ENCODE data around the gene RASSF3.

The RASSF3 gene

DNA sequence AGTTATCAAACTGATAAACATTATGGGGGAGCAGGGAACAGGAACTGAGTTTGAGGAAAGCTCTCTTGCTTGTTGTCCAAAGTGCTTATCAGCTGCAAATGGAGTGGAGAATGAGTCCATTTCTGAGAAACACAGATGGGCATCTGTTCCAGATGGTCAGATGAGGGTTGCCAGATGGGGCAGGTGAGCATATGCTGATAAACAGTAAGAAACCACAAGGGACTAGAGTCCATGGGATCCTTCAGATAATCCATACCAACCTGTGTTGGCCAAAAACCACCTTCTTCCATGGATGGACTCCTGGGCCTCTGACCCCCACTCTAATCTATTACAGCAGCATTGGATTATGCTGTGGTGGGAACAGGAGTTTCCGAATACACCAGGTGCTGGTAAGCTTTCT, 110.6 kb downstream of the RASSF3 start:
- in situ Hi-C loops (cut with HindIII; ENCODE audit: low sequenced_read_pairs): no loop called here

DNA sequence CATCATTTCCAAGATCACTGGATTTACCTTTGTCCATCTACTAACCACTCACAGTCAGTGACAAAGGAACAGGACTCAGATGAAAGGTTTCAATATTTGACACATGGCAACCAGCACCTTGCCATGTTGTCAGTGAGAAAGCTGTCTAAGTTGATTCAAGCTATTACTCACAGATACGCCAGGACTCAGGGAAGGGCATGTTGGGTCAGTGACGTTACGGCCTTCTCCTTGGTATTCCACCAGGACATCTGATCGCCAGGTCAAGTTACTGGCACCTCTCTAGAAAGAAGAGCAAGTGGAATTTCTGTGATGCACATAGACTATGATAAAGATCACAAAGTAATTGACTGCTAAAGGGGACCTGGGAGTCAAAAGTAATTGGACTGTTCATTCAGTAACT, 112.5 kb downstream of the RASSF3 start:
- in situ Hi-C loops (cut with HindIII; ENCODE audit: low sequenced_read_pairs): no loop called here

- in situ Hi-C loops (cut with HindIII; ENCODE audit: low sequenced_read_pairs): no loop called here
These were observed 113.3 kb downstream of the RASSF3 start for GRCh38 chr12:64723630-64724029.

- in situ Hi-C loops (cut with HindIII; ENCODE audit: low sequenced_read_pairs): no loop called here
These were observed 114.0 kb downstream of the RASSF3 start for GRCh38 chr12:64724201-64724745.

GRCh38 chr12:64729909-64730587, 119.8 kb downstream of the RASSF3 start:
- in situ Hi-C loops (cut with HindIII; ENCODE audit: low sequenced_read_pairs): no loop called here

- in situ Hi-C loops (cut with HindIII; ENCODE audit: low sequenced_read_pairs): no loop called here
These were observed 120.3 kb downstream of the RASSF3 start for GRCh38 chr12:64730588-64730969.

- in situ Hi-C loops (cut with HindIII; ENCODE audit: low sequenced_read_pairs): no loop called here
These were observed 121.4 kb downstream of the RASSF3 start for GRCh38 chr12:64731683-64732082.

DNA sequence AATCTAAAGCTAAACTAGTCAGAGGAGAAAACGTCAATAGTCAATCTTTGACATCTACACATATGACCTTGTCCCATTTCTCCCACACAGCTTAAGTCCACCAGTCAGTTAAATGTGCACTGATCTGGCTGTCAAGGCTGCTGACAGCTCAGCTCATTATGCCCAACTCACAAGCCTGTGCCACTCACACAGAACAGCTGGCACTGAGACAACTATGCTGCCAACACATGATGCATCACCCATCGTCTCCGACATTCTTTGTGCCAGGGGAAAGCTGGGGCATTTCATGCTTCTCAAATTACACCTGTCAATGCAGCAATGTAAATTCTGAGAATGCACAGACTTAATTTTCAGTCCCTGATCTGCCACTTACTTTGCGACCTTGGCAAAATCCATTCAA, 123.6 kb downstream of the RASSF3 start:
- in situ Hi-C loops (cut with HindIII; ENCODE audit: low sequenced_read_pairs): no loop called here

DNA sequence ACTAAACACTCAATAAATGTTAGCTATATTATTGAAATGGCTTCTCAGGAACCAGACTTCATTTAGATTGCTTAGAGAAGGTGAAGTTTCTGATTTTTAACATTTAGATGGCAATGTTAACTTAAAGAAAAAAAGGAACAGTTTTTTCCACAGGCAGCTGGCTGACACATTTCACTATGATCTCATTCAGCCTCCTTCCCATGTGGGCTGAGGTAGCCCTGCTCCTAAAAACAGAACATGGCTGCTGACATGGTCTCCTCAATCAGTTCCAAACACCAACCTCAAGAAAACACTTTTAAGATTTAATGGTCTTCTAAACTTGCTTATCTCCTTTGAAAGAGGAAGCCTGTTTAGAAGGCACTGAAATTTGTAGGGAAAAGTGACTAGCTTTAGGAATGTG, 125.1 kb downstream of the RASSF3 start:
- in situ Hi-C loops (cut with HindIII; ENCODE audit: low sequenced_read_pairs): no loop called here

GRCh38 chr12:64736771-64737170, 126.5 kb downstream of the RASSF3 start:
- in situ Hi-C loops (cut with HindIII; ENCODE audit: low sequenced_read_pairs): no loop called here

DNA sequence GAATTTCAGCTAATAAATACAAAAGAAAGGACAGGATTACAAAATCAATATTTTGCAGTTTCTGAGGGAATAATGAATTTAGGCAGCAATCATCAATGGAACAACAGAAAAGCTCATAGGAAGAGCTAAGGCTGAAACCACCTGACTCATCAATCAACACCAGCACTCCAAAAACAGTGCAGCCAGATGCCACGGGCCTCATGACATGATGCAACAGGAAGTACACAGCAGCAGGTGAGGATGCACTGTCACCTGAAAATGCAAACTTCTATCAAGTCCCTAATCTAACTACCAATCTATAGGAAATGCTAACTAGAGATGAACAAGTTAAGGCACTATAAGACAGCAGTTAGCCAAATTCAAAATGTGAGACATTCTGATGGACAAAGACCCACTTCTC, 127.2 kb downstream of the RASSF3 start:
- in situ Hi-C loops (cut with HindIII; ENCODE audit: low sequenced_read_pairs): no loop called here

DNA sequence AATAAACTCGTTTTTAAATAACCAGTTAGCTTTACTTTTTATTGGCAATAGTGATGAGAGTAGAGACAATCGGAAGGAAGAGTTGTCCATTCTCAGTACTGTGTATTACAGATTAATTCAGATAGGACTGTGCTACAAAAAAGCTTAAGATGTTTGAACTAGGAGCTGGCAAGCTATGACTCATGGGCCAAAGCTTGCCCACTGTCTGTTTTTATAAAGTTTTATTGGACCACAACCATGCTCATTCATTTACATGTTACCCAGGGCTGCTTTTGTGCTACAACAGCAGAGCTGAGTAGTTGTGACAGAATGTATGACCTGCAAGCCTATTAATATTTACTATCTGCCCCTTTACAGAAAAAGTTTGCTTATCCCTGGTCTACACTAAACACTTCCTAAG, 129.5 kb downstream of the RASSF3 start:
- in situ Hi-C loops (cut with HindIII; ENCODE audit: low sequenced_read_pairs): no loop called here

DNA sequence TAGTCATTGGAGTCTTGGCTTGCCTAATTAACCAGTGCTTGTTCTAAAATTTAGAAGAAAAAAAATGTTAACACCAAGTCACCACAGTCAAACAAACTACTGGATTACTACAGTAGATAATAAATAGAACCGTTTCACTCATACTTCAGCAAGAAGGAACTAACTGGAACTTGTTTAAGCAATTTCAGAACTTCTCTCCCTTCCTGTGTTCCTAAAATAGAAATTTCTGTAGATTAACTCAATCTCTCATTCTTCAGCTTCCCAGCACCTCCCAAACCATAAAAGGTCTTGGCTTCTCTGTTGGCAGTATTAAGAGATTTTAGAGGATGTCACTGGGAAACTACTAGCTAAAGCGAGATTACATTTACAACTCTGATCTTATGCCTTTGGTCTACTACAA, 130.4 kb downstream of the RASSF3 start:
- in situ Hi-C loops (cut with HindIII; ENCODE audit: low sequenced_read_pairs): no loop called here

- in situ Hi-C loops (cut with HindIII; ENCODE audit: low sequenced_read_pairs): no loop called here
These were observed 132.1 kb downstream of the RASSF3 start for GRCh38 chr12:64742416-64742815.

DNA sequence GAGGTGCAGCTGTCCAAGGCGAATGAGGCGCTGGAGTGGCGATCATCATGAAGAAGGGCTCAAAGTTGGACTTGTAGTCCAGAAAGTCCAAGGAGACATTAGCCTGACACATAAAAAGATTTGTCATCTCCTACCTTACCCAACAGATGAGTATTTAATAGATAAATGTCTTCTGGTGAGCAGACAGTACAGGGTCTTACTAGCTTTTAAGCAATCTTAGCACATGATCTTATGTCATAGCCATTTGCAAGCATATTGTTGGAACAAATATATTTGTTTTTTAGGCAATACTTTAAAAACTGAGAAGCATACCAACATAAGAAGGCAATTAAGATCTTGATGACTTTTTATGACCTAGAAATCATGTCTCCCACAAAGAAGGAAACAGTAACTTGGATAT, 132.9 kb downstream of the RASSF3 start:
- in situ Hi-C loops (cut with HindIII; ENCODE audit: low sequenced_read_pairs): no loop called here

DNA sequence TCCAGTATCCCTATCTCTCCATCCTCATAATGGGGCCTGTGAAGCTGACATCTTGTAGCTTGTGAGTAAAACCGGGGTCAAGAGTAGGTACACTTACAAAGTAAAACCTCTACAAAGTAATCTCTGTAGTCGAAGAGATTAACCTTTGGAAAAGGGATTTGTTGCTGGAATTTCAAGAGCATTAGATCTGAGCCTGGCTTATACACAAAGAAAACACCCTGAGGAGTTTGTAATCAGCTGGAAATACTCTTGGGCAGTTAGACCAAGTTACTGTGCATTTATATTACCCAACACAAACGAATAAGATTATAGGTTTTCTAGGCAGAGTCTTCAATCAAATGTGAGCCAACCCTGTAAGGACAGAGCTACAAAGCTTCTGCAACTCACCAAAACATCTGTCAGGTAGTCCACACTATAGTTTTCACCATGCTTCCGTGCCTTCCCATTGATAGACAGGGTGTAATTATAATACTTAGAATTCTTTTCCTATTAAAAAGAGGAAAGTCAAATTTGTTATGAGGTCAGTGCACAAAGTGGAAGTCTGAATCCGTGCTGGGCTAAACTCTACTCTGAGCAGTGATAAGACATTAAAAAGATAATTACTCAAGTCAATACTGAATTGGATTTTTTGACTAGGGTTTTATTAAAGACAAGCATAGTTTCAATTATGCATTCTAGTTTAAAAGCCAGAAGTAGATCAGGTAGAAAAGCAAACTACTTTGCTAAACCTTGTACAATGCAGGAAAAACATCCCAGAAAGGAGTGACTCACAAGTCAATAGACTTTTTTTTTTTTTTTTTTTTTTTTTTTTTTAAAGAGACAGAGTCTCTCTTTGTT, 134.3 kb downstream of the RASSF3 start:
- in situ Hi-C loops (cut with HindIII; ENCODE audit: low sequenced_read_pairs): no loop called here

- in situ Hi-C loops (cut with HindIII; ENCODE audit: low sequenced_read_pairs): no loop called here
These were observed 135.0 kb downstream of the RASSF3 start for GRCh38 chr12:64745259-64745807.

DNA sequence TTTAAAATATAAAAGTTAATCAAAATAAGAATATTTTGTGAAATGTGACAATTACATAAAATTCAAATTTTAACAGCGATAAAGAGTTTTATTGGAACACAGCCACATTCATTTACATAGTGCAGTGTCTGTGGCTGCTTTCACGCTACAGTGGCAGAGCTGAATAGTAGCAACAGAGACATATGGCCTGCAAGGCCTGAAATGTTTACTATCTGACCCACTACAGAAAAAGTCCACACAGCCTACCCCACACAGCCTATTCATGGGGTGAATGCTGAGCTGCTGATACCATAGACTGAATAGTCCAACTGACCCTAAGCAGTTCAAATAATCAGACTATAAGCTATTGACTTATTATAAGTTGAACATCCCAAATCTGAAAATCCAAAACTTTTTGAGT, 135.7 kb downstream of the RASSF3 start:
- in situ Hi-C loops (cut with HindIII; ENCODE audit: low sequenced_read_pairs): no loop called here

DNA sequence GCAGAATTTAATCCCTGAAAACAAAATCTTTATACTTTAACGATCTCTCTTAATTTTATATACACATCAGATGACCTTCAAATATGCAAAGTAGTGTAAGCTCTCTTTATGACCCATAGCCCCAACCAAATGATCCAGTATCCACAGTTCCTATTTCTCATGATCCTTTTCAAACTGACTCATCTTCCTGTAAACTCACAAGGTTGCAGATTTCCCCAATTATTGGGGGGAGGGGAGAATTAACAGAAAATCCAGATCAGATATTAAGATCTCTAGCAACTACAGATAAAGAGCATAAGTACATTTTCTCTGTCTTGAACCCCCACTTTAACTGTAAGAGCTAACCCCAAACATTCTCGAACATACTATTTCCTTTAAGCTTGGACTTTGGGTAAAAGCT, 136.4 kb downstream of the RASSF3 start:
- in situ Hi-C loops (cut with HindIII; ENCODE audit: low sequenced_read_pairs): no loop called here
